ENCODE results near the gene SHROOM2. TPM values are rescaled to one million over a fixed set of nuclear protein-coding genes. Genes with fewer than 3 reads are reported as not detected.
"Not testable (repeated sequence)": the region's sequence is repeated elsewhere in the genome, so short reads cannot be mapped to it uniquely, and the experiment has no call there.

Gene SHROOM2
- total RNA-seq, 1 experiment from 2014 or later = not detected

DNA sequence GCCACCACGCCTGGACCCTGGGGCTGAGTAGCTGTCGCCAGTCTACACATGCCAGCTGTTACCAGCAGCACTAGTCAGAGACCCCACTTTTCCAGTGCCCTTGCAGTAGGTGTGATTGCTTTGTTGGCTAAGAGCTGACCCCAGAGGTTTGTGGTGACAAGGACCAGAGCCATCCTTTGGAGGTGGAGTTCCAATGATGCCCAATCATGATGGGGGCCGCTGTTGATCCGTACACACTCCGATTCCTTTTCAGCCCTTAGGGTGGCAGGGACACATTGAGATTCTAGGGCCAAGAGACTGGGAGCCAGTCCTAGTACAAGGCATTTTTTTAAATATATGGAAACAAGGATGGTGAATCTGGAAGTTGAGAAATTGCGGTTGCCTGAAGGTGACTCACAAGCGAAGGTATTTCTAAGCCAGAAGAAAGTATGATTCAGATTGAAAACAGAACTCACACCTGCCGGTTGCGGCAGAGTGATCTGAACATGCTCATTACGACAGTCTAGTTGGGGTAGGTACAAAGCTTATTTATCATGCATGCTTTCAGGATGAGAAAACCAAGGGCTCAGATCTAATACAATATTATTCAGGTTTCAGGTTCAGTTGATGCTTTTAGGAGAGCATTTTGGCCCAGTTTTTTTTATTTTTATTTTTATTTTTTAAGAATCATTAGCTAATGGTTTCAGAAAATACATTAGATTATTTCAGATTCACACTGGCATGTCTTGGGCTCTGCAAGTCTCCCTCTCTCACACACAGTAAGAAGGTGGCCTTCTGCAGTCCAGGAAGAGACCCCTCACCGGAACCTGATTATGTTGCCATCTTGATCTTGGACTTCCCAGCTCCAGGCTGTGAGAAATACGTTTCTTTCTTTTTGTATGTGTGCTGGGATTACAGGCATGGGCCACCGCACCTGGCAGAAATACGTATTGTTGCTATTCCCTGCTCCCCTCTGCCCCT lies 43.4 kb downstream of the SHROOM2 start:
- DNase-seq (ENCODE audit: low spot score) = peak; percentile 6

- DNase-seq (ENCODE audit: low spot score) = no peak
These were observed 46.6 kb downstream of the SHROOM2 start for GRCh38 chrX:9832811-9833210.

- DNase-seq (ENCODE audit: low spot score) = no peak
These were observed 49.5 kb downstream of the SHROOM2 start for GRCh38 chrX:9835585-9836210.

- no peak for DNase-seq (ENCODE audit: low spot score)
These were observed 56.3 kb downstream of the SHROOM2 start for GRCh38 chrX:9842541-9842940.

GRCh38 chrX:9844936-9845577 lies 58.8 kb downstream of the SHROOM2 start:
- DNase-seq (ENCODE audit: low spot score) = no peak

DNA sequence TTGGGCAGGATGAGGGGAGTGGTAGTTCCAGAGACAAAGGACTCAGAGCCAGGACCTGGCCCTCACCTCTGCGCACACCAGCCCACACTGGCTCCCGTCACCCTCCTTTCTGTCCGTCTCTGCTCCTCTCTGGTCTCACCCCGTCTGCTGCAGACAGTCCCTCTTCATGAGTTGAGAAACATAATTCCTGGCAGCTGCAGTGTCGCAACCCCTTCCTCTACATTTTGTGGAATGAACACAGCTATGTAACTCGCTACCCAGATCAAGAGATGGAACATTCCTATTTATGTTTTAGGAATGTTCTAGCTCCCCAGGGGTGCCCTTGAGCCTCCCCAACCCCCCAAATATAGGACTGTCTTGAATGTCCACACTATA lies 59.3 kb downstream of the SHROOM2 start:
- no peak for DNase-seq (ENCODE audit: low spot score)

DNA sequence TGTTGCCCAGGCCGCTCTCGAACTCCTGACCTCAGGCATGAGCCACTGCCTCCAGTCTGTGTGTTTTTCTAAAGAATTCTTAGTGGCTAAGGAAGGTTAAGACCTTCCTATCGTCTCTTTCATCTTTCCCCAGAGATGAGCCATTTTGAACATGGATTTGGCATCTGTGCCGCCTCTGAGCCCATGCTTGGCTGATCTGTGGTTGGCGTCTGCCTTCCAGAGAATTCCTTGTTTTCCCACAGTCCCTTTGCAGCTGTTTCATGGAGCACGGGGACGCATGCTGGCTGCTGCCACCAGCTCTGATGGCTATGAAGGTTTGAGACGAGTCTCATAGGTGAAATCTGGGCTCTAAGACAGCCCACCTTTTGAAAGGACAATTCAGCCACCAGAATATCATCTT lies 60.4 kb downstream of the SHROOM2 start:
- no peak for DNase-seq (ENCODE audit: low spot score)

DNA sequence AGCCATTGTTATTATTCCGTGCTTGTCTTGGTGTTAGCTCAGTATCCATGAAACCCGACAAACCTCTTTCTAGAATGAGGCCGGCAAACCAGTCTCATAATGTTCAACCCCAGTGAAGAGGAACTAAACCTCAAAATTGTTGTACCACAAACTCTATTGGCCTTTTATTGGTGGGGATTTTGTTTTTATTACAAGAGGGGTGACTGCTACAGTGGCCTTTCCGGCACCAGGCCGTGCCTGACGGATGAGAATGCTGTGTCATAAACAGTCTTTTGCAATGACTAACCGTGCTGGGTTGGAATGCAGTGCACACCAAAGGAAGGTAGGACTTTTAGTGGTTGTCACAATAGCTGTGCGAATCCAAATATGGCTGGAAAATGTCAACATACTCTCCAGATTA lies 60.8 kb downstream of the SHROOM2 start:
- no peak for DNase-seq (ENCODE audit: low spot score)

GRCh38 chrX:9848718-9849479 lies 62.7 kb downstream of the SHROOM2 start:
- DNase-seq (ENCODE audit: low spot score) = no peak

GRCh38 chrX:9851890-9852289 lies 65.7 kb downstream of the SHROOM2 start:
- DNase-seq (ENCODE audit: low spot score) = no peak

DNA sequence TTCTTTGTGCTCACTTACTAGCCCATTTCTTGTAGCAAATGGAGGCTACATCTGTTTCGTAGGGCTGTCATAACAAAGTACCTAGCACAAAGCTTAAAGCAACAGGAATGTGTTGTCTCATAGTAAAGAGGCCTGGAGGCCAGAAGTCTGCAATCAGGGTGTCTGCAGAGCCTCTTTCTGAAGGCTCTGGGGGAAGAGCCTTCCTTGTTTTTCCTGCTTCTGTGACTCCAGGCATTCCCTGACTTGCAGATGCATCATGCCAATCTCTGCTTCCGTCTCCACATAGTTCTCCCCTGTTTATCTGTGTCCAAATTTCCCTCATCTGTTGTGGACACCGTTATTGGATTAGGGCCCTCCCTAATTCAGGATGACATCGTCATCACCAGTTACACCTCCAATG lies 67.1 kb downstream of the SHROOM2 start:
- DNase-seq (ENCODE audit: low spot score) = no peak

- no peak for DNase-seq (ENCODE audit: low spot score)
These were observed 69.5 kb downstream of the SHROOM2 start for GRCh38 chrX:9855561-9856283.

- DNase-seq (ENCODE audit: low spot score) = no peak
These were observed 70.4 kb downstream of the SHROOM2 start for GRCh38 chrX:9856588-9856987.

GRCh38 chrX:9857575-9858474 lies 71.6 kb downstream of the SHROOM2 start:
- DNase-seq (ENCODE audit: low spot score) = no peak

DNA sequence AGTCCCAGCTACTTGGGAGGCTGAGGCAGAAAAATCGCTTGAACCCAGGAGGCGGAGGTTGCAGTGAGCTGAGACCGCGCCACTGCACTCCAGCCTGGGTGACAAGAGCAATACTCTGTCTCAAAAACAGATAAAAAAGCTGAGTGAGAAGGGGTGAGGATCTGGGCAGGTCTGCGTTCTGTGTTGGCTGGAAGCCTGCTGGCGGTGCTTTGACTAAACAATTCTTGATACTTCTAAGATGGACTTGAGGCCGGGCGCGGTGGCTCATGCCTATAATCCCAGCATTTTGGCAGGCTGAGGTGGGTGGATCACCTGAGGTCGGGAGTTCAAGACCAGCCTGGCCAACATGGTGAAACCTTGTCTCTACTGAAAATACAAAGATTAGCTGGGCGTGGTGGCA lies 72.5 kb downstream of the SHROOM2 start:
- not testable (repeated sequence) for DNase-seq (ENCODE audit: low spot score)

DNA sequence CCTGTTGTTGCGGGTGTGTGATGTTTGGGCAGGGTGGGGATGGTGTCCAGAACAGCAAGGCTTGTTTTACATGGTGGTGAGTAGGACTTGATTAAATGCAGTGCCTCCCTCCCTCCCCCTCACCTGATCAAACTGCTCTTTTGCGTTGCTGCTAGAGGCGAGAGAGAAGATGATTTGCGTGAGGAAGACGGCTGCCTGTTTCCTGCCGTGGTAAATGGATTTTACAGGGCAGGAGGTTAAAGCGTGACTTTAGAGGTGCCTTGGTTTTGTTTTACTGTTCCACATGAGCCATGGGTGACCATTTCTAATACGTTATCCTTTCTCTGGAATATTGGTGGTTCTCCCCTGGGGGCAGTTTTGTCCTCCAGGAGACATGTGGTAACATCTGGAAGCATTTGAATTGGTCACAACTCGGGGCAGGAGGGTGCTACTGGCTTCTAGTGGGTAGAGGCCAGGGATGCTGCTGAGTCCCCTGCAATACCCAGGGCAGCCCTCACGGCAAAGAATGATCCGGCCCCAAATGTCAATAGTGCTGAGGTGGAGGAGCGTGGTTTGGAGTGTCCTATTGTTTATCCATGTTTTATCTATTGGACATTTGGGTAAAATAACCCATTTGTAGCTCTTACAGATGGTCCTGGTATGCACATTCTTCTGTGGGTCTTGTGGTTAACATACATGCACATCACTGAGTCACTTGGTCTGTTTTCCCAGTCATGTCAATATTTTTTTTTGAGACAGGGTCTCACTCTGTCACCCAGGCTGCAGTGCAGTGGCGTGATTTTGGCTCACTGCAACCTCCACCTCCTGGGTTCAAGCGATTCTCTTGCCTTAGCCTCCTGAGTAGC lies 73.7 kb downstream of the SHROOM2 start:
- DNase-seq (ENCODE audit: low spot score) = no peak

GRCh38 chrX:9860826-9861225 lies 74.6 kb downstream of the SHROOM2 start:
- DNase-seq (ENCODE audit: low spot score) = no peak

DNA sequence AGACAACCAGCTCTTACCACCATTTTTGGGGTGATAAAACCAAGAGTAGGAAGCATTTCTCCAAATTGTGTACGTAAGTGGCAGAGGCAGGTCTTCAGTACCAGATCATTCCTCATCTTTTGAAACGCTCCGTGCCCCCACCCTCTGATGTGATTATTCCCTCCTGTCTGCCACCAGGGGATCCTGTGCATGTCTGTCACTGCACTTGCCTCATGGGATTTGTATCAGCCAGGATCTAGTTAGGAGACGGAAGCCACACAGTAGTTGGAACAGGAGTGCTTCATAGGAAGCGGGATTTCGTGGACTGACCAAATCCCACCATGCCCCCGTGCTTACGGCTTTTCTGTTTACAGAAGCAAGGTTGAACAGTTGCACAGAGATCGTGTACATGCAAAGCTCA lies 75.5 kb downstream of the SHROOM2 start:
- no peak for DNase-seq (ENCODE audit: low spot score)

GRCh38 chrX:9862525-9862924 lies 76.3 kb downstream of the SHROOM2 start:
- no peak for DNase-seq (ENCODE audit: low spot score)
